ENCODE data around the gene TESMIN.

- no peak for TF ChIP-seq POLR2A (IDR thresholded peaks at IDR 0.05; ENCODE audit: low read depth, low read length)
- TF ChIP-seq TAF1 (IDR thresholded peaks at IDR 0.05; ENCODE audit: low read depth, low read length), result no peak
- TF ChIP-seq POLR2AphosphoS5 (IDR thresholded peaks at IDR 0.05; ENCODE audit: low read depth, low read length), result no peak
- no peak for TF ChIP-seq POU2F2 (IDR thresholded peaks at IDR 0.05; ENCODE audit: low read depth, low read length)
- no peak for TF ChIP-seq SPI1 (IDR thresholded peaks at IDR 0.05; ENCODE audit: low read depth, low read length)
- no peak for TF ChIP-seq PAX5 (IDR thresholded peaks at IDR 0.05; ENCODE audit: insufficient read depth, low read length, severe bottlenecking)
These were observed 73.9 kb downstream of the TESMIN start for GRCh38 chr11:68677432-68677831.
